Measurements from ENCODE around the gene MBP. TPM values are rescaled to one million over a fixed set of nuclear protein-coding genes. Genes with fewer than 3 reads are reported as not detected.

Gene MBP
- total RNA-seq, result 24.1 TPM

GRCh38 chr18:77132369-77133050, at the start of gene MBP:
Gene MBP, minus strand, starts transcription at chr18:77132783. Its CDS starts 27,522 bp downstream, at chr18:77105261.
- peak; percentile 85 for ATAC-seq

GRCh38 chr18:77181950-77182707, 49.5 kb upstream of the MBP start:
- ATAC-seq (peak; percentile 75), DNase-seq (ENCODE audit: low spot score) (no peak)

More at GRCh38 chr18:77132369-77133050, at the start of gene MBP:
- peak; percentile 90 for DNase-seq (ENCODE audit: low spot score)

- no peak for ATAC-seq
- no peak for DNase-seq (ENCODE audit: low spot score)
These were observed 46.0 kb upstream of the MBP start for GRCh38 chr18:77178559-77178958.

GRCh38 chr18:77177009-77177408, 44.4 kb upstream of the MBP start:
- no peak for ATAC-seq
- DNase-seq (ENCODE audit: low spot score), result no peak

GRCh38 chr18:77173275-77174030, 40.9 kb upstream of the MBP start:
- no peak for ATAC-seq

GRCh38 chr18:77170890-77171410, 38.4 kb upstream of the MBP start:
- no peak for DNase-seq (ENCODE audit: low spot score)
- no peak for ATAC-seq

More at GRCh38 chr18:77173275-77174030, 40.9 kb upstream of the MBP start:
- no peak for DNase-seq (ENCODE audit: low spot score)

GRCh38 chr18:77168811-77169311, 36.3 kb upstream of the MBP start:
- ATAC-seq, result no peak
- no peak for DNase-seq (ENCODE audit: low spot score)

GRCh38 chr18:77167251-77167650, 34.7 kb upstream of the MBP start:
- DNase-seq (ENCODE audit: low spot score) (no peak), ATAC-seq (no peak)

GRCh38 chr18:77166523-77166922, 33.9 kb upstream of the MBP start:
- DNase-seq (ENCODE audit: low spot score) (no peak), ATAC-seq (no peak)

GRCh38 chr18:77165503-77166188, 33.1 kb upstream of the MBP start:
- ATAC-seq, result no peak
- no peak for DNase-seq (ENCODE audit: low spot score)

GRCh38 chr18:77164763-77165485, 32.3 kb upstream of the MBP start:
- ATAC-seq (no peak), DNase-seq (ENCODE audit: low spot score) (no peak)

GRCh38 chr18:77164026-77164425, 31.4 kb upstream of the MBP start:
- ATAC-seq (no peak), DNase-seq (ENCODE audit: low spot score) (no peak)

- DNase-seq (ENCODE audit: low spot score), result no peak
- no peak for ATAC-seq
These were observed 30.0 kb upstream of the MBP start for GRCh38 chr18:77162580-77162979.

GRCh38 chr18:77161961-77162360, 29.4 kb upstream of the MBP start:
- DNase-seq (ENCODE audit: low spot score), result no peak
- no peak for ATAC-seq

GRCh38 chr18:77161383-77161782, 28.8 kb upstream of the MBP start:
- no peak for ATAC-seq
- DNase-seq (ENCODE audit: low spot score), result no peak

- DNase-seq (ENCODE audit: low spot score), result no peak
These were observed 27.9 kb upstream of the MBP start for GRCh38 chr18:77160515-77160914.

GRCh38 chr18:77157312-77157711, 24.7 kb upstream of the MBP start:
- no peak for DNase-seq (ENCODE audit: low spot score)
- ATAC-seq, result no peak

More at GRCh38 chr18:77160515-77160914, 27.9 kb upstream of the MBP start:
- ATAC-seq, result no peak

GRCh38 chr18:77155031-77155430, 22.4 kb upstream of the MBP start:
- DNase-seq (ENCODE audit: low spot score) (no peak), ATAC-seq (no peak)

- no peak for DNase-seq (ENCODE audit: low spot score)
- no peak for ATAC-seq
These were observed 20.8 kb upstream of the MBP start for GRCh38 chr18:77153404-77153803.

All from left lobe of liver (tissue), 2 donors.